Activated T-helper 17 cell treated with anti-CD3 and anti-CD28 coated beads, Interleukin-2, amount 50 U/mL, for 72 hours (primary cell): ENCODE measurements around the gene ESPNL. TPM values are rescaled to one million over a fixed set of nuclear protein-coding genes. Genes with fewer than 3 reads are reported as not detected.
"Not testable (repeated sequence)": the region's sequence is repeated elsewhere in the genome, so short reads cannot be mapped to it uniquely, and the experiment has no call there.

Source experiments
- ATAC-seq: fragments of 150-1000 bp; cut with Tn5 transposase; replicated peaks from 2 replicates; pipeline ENCODE4 v1.10.0; 2021; ENCODE audit warnings: mild to moderate bottlenecking, moderate library complexity
- H3K27ac Mint-ChIP-seq: one replicate; pipeline ENCODE4 v1.8.0; 2022; ENCODE audit warnings: mixed read lengths
- H3K27me3 Mint-ChIP-seq: one replicate; pipeline ENCODE4 v1.8.0; 2022; ENCODE audit warnings: mixed read lengths
- H3K36me3 Mint-ChIP-seq: one replicate; pipeline ENCODE4 v1.8.0; 2022; ENCODE audit warnings: low read depth, mild to moderate bottlenecking, mixed read lengths
- H3K4me1 Mint-ChIP-seq: one replicate; pipeline ENCODE4 v1.8.0; 2022; ENCODE audit warnings: mixed read lengths
- H3K4me3 Mint-ChIP-seq: one replicate; pipeline ENCODE4 v1.8.0; 2022; ENCODE audit warnings: mild to moderate bottlenecking, mixed read lengths
- H3K9me3 Mint-ChIP-seq: one replicate; pipeline ENCODE4 v1.8.0; 2022; ENCODE audit warnings: mixed read lengths
- total RNA-seq, 2 donors: library from RNA; stranded (reverse); gene quantifications; one replicate each; pipeline ENCODE4 v1.2.3, GENCODE V29; 2022

ESPNL gene, protein sequence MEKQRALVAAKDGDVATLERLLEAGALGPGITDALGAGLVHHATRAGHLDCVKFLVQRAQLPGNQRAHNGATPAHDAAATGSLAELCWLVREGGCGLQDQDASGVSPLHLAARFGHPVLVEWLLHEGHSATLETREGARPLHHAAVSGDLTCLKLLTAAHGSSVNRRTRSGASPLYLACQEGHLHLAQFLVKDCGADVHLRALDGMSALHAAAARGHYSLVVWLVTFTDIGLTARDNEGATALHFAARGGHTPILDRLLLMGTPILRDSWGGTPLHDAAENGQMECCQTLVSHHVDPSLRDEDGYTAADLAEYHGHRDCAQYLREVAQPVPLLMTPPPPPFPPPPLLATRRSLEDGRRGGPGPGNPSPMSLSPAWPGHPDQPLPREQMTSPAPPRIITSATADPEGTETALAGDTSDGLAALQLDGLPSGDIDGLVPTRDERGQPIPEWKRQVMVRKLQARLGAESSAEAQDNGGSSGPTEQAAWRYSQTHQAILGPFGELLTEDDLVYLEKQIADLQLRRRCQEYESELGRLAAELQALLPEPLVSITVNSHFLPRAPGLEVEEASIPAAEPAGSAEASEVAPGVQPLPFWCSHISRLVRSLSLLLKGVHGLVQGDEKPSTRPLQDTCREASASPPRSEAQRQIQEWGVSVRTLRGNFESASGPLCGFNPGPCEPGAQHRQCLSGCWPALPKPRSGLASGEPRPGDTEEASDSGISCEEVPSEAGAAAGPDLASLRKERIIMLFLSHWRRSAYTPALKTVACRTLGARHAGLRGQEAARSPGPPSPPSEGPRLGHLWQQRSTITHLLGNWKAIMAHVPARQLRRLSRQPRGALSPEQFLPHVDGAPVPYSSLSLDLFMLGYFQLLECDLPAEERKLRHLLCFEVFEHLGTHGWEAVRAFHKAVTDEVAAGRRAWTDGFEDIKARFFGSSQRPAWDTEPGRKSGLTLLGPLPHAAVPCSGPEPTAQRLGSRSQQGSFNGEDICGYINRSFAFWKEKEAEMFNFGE
- total RNA-seq, result 1 to 10 TPM in 1 of 2 donors, under 1 TPM in 1; 0.39 to 1.0 TPM

DNA sequence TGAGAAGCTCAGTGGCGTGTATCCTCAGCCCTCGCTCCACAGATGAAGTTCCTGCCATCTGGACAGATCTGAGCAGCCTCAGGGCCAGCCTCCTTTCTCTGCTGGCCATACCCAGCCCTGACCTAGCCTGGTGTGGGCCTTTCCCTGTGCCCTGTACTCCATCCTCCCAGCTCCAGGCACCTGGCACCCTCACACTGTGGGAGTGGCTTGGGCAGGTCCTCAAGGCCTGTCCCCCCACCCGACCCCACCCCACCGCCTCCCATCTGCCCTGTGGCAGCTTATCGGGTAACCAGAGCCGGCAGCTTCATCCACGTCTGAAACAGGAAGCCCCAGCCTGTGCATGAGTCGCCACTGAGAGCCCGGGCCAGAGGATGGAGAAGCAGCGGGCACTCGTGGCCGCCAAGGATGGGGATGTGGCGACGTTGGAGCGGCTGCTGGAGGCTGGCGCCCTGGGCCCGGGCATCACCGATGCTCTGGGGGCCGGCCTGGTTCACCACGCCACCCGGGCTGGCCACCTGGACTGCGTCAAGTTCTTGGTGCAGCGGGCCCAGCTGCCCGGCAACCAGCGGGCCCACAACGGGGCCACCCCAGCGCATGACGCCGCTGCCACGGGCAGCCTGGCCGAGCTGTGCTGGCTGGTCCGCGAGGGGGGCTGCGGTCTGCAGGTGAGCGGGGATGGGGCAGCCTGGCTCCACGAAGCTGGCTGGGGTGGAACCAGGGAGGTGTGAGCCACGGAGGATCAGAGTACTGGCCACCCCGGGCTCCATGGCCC, at the start of gene ESPNL:
Gene ESPNL, plus strand, starts transcription at position 292 of the 772 bp plus-strand sequence. Its CDS starts 80 bp downstream, at position 372.
- Mint-ChIP-seq H3K27ac (peak within 1 kb of the TSS; percentile 87), H3K4me3 (peak within 1 kb of the TSS; percentile 25), H3K4me1 (no peaks in the 10 kb centered on the region)

DNA sequence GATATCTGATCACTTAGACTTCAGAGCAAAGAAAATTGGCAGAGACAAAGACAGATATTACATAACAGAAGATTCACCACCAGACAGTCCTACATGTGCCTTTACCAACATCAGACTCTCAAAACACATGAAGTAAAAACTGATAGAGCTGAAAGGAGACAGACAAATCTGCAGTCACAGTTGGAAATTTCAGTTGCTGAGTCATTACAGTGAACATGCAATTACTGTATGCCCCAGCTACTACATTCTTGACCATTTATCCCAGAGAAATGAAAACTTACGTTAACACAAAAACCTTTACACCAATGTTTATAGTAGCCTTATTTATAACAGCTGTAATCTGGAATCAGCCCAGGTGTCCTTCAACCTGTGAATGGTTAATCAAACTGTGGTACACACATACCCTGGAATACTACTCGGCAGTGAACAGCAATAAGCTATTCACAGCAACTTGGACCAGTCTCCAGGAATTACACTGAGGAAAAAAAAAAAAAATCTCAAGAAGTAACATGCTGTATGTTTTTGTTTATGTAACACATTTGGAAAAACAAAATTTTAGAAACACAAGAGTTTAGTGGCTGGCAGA, 46.9 kb upstream of the ESPNL start:
- no peaks in the 10 kb centered on the region for H3K36me3 Mint-ChIP-seq
- no peak for ATAC-seq
- no peak overlapping the region for H3K4me3 Mint-ChIP-seq

More for the DNA sequence above, at the start of gene ESPNL:
- ATAC-seq, result no peak
- Mint-ChIP-seq H3K9me3 (no peaks in the 10 kb centered on the region), H3K27me3 (no peaks in the 10 kb centered on the region), H3K36me3 (peaks cover 19% of the 10 kb centered on the region)

DNA sequence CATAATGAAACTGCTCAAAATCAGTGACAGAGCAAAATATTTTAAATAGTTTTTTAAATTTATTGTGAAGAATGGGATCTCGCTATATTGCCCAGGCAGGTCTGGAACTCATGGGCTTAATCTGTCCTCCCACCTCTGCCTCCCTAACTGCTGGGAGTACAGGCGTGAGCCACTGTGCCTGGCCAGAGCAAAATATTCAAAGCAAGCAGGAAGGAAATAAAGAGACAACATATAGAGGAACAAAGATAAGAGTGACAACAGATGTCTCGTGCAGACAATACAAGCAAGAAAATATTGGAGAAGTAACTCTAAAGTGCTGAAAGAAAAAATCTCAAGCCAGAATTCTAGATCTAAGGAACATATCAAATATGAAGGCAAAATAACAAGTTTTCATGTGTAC, 44.3 kb upstream of the ESPNL start:
- no peak overlapping the region for H3K27ac Mint-ChIP-seq
- H3K9me3 Mint-ChIP-seq, result no peaks in the 10 kb centered on the region
- ATAC-seq, result no peak
- peaks cover 10% of the 10 kb centered on the region for H3K4me1 Mint-ChIP-seq
- H3K27me3 Mint-ChIP-seq, result peaks cover 14% of the 10 kb centered on the region
- H3K36me3 Mint-ChIP-seq, result no peaks in the 10 kb centered on the region
- H3K4me3 Mint-ChIP-seq, result no peak overlapping the region

More for the DNA sequence above, 46.9 kb upstream of the ESPNL start:
- Mint-ChIP-seq H3K27ac (no peak overlapping the region), H3K27me3 (peaks cover 14% of the 10 kb centered on the region), H3K9me3 (no peaks in the 10 kb centered on the region), H3K4me1 (no peaks in the 10 kb centered on the region)

DNA sequence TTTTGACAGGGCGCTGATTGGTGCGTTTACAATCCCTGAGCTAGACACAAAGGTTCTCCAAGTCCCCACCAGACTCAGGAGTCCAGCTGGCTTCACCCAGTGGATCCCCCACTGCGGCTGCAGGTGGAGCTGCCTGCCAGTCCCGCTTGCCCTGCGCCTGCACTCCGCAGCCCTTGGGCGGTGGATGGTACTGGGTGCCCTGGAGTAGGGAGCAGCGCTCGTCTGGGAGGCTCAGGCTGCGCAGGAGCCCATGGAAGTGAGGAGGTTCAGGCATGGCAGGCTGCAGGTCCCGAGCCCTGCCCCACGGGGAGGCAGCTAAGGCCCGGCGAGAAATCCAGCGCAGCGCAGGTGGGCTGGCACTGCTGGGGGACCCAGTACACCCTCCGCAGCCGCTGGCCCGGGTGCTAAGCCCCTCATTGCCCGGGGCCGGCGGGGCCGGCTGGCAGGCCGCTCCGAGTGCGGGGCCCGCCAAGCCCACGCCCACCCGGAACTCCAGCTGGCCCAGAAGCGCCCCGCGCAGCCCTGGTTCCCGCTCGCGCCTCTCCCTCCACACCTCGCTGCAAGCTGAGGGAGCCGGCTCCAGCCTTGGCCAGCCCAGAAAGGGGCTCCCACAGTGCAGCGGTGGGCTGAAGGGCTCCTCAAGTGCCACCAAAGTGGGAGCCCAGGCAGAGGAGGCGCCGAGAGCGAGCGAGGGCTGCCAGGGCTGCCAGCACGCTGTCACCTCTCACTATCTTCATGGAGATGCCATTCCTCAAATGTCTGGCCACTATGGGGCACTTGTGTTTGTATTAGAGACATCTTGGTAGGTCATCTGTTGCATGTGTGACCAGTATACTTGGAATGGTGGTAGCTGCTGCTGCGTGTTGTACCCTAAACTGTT, 42.2 kb upstream of the ESPNL start:
- not testable (repeated sequence) for H3K4me3 Mint-ChIP-seq

DNA sequence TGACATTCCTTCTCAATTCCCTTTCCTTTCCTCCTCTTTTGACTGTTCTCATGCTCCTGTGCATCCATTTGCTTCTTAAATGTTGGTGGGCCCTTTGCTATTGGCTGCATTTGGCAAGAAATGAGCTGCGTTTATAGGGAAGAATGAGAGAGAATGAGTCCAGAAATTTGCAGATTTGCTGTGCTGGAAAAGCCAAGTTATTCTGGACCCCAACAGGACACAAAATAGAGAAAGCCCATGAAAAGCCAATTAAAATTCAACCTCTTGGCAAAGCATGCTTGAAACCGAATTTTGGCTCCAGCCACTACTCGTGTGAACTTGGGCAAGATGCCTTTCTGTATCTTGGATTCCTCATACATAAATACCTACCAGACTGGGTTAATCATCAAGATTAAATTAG, 40.6 kb upstream of the ESPNL start:
- peaks cover 14% of the 10 kb centered on the region for H3K27me3 Mint-ChIP-seq
- H3K27ac Mint-ChIP-seq, result peak overlapping the region; percentile 88
- peak overlapping the region; percentile 92 for H3K4me3 Mint-ChIP-seq
- H3K9me3 Mint-ChIP-seq, result no peaks in the 10 kb centered on the region
- no peak for ATAC-seq
- peaks cover 15% of the 10 kb centered on the region for H3K4me1 Mint-ChIP-seq
- peaks cover 29% of the 10 kb centered on the region for H3K36me3 Mint-ChIP-seq

More for the DNA sequence above, 42.2 kb upstream of the ESPNL start:
- peaks cover 12% of the 10 kb centered on the region for H3K4me1 Mint-ChIP-seq
- H3K27me3 Mint-ChIP-seq, result peaks cover 14% of the 10 kb centered on the region
- ATAC-seq, H3K27ac Mint-ChIP-seq, H3K9me3 Mint-ChIP-seq: not testable (repeated sequence)
- H3K36me3 Mint-ChIP-seq, result peaks cover 17% of the 10 kb centered on the region

DNA sequence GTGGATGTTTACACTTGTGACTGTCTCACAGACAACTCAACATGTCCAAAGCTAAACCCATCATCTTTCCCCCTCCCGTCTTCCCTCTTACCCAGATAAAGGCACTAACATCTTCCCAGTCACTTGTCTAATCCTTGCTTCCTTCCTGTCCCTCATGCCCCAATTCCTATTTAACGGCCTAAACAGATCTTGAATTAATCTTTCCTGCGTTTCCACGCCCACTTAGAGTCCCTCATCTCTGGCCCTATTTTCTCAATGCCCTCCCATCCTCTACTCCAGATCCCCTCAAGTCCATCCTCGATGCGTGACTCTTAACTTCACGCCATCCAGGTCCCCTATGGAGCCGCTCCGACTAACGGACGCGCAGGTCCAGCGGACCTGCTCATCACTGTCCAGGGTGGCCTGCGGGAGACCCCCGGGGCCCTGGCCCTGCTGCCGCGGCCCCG, 40.0 kb upstream of the ESPNL start:
- ATAC-seq, result no peak
- Mint-ChIP-seq H3K4me3 (peak overlapping the region; percentile 92), H3K9me3 (no peaks in the 10 kb centered on the region), H3K4me1 (peaks cover 17% of the 10 kb centered on the region), H3K27ac (peak overlapping the region; percentile 88), H3K27me3 (peaks cover 14% of the 10 kb centered on the region), H3K36me3 (peaks cover 35% of the 10 kb centered on the region)

DNA sequence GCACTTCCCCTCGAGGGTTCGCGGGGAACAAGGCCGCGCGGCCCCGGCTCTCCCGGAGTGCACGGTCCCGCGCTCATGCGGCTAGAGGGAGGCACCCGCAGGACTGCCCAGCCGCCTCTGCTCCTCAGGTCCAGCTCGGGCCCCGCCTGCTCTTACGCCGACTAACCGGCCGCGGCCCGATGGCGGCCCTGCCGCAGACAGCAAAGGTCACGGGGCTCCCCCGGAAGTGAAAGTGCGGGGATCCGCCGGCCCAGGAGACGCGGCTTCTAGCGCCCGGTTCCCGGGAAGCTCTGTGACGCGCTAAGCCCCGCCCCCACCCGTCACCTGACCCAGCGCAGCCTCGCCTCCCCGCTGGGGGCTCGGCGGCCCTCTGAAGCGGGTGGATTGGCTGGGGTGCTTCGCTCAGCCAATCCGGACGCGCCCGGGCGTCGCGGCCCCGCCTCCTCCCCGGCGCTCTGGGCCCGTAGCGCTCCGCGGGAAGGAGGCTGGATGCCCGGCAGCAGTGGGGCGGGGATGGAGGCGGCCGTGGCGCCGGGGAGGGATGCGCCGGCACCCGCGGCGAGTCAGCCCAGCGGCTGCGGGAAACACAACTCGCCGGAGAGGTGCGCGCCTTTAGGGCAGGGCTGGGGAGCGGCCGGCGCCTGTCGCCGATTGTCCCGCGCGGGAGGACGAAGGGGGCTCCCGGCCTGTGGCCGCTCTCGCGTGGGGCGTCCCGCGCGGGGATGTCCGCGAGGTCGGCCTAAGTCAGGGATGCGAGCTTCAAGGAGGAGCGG, 39.4 kb upstream of the ESPNL start, which contains the start of gene SCLY:
Gene SCLY, plus strand, starts transcription at position 460 of the 773 bp plus-strand sequence. Its CDS starts 54 bp downstream, at position 514.
- H3K4me3 Mint-ChIP-seq, result peak within 1 kb of the TSS; percentile 92
- peak; percentile 97 for ATAC-seq
- H3K36me3 Mint-ChIP-seq, result peaks cover 41% of the 10 kb centered on the region
- H3K9me3 Mint-ChIP-seq, result no peaks in the 10 kb centered on the region
- H3K4me1 Mint-ChIP-seq, result peaks cover 20% of the 10 kb centered on the region
- peak within 1 kb of the TSS; percentile 88 for H3K27ac Mint-ChIP-seq
- peaks cover 13% of the 10 kb centered on the region for H3K27me3 Mint-ChIP-seq

DNA sequence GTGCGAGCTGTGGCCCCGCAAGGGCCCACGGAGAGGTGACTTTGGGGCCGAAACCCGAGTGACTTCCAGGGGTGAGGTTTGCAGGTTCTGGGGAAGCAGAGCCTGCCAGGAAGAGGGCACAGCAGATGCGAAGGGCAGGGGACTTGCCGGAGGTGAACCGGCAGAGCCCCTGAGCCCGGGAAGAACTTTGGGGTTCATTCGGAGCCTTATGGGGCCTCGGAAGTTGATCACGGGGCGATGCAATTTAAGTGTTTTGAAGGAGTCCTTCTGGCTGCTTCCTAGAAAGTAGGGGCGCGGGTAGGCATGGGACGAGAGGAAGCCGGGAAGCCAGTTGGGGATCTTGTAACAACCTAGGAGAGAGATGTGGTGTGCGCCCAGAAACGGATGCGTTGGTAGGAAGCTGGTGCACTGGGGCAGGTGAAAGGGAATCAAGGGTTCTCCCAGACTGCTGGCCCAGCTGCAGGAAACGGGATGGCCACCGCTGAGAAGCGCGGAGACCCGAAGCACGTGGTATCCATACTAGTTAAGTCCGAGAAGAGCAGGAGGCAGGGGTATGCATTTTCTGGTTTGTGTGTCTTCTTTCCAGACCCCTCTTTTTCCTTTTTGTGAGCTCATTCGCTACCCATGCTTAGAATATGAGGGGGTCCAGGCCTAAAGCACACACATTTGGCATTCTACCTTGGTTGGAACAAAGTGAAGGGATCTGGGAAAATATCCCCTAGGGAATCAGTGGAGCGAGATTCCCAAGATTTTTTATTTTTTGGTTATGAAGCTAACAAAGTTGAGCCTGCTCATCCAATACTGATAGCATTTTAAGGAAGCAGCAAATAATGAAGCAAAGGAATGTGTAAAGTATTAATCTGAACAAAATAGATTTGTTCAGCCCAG, 38.6 kb upstream of the ESPNL start:
- H3K9me3 Mint-ChIP-seq, result no peaks in the 10 kb centered on the region
- H3K4me3 Mint-ChIP-seq, result peak overlapping the region; percentile 92
- H3K36me3 Mint-ChIP-seq, result peaks cover 49% of the 10 kb centered on the region
- peaks cover 8% of the 10 kb centered on the region for H3K27me3 Mint-ChIP-seq
- ATAC-seq, result peak; percentile 6
- H3K27ac Mint-ChIP-seq, result peak overlapping the region; percentile 82
- peaks cover 24% of the 10 kb centered on the region for H3K4me1 Mint-ChIP-seq

DNA sequence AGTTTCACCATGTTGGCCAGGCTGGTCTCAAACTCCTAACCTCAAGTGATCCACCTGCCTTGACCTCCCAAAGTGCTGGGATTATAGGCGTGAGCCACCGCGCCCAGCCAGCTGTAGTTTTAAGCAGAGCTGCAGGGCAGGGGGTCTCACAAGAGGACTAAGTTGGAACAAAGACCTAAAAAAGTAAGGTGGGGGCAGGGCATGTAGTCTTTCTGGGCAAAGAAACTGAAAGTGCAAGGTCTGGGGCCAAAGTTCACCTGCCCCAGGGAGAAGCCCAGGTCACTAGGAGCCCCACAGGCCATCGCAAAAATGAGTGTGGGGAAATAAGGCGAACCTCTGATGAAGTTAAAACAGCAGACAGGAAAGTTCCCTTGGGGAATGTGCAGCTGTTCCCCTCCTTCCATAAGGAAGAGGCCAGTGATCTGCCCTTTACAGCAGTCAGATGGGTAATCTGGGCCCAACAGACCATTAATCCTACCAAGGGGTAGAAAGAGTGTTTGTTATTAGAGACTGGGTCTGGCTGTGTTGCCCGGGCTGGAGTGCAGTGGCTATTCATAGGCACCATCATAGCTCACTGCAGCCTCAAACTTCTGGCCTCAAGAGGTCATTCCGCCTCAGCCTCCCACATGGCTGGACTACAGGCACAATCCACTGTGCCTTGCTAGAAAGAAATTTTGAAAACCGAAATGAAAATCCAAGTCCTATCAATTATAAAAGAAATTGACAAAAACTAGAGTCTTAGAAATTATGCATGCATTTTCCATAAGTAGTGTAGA, 36.5 kb upstream of the ESPNL start:
- Mint-ChIP-seq H3K27ac (peak overlapping the region; percentile 4), H3K27me3 (no peaks in the 10 kb centered on the region), H3K4me3 (peak overlapping the region; percentile 92), H3K9me3 (peaks cover 3% of the 10 kb centered on the region), H3K36me3 (peaks cover 70% of the 10 kb centered on the region), H3K4me1 (peaks cover 37% of the 10 kb centered on the region)
- no peak for ATAC-seq

DNA sequence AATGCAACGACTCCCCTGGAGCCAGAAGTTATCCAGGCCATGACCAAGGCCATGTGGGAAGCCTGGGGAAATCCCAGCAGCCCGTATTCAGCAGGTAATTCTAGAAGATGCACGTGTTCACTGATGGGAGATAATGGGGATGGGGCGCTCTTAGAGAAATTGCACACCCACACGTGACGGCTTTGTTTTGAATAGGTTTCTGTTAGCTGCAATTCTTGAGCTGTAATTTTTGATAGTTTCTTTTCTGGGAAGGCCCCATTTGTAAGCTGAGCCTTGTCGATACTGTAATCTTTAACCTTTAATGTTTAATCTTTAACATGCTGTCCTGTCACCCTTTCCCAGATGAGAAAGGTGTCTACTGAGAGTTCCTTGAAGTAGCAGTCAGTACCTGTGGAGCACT, 35.8 kb upstream of the ESPNL start:
- ATAC-seq, result no peak
- Mint-ChIP-seq H3K4me1 (peaks cover 38% of the 10 kb centered on the region), H3K27me3 (no peaks in the 10 kb centered on the region), H3K27ac (peak overlapping the region; percentile 4), H3K9me3 (peaks cover 3% of the 10 kb centered on the region), H3K4me3 (peak overlapping the region; percentile 92), H3K36me3 (peaks cover 78% of the 10 kb centered on the region)
